ENCODE measurements around the gene SGK1.

Gene SGK1

GRCh38 chr6:134249239-134249758 lies 68.6 kb downstream of the SGK1 start:
- no peak for DNase-seq (ENCODE audit: low read depth, low spot score)
- Histone ChIP-seq H3K9me3 (ENCODE audit: low read depth, low read length) (no peaks in the 10 kb centered on the region), H3K27ac (peak overlapping the region; percentile 35; the same call in 1 of the 2 replicates), H3K36me3 (ENCODE audit: insufficient read depth, low read length) (no peaks in the 10 kb centered on the region), H3K9ac (ENCODE audit: insufficient read length) (no peak overlapping the region), H3K4me3 (no peak overlapping the region)
- TF ChIP-seq FOXP2 (optimal IDR thresholded peaks at IDR 0.05; ENCODE audit: control extremely low read depth, extremely low read length, insufficient read depth), result no peak

GRCh38 chr6:134247844-134248580 lies 69.9 kb downstream of the SGK1 start:
- Histone ChIP-seq H3K36me3 (ENCODE audit: insufficient read depth, low read length) (no peaks in the 10 kb centered on the region), H3K9me3 (ENCODE audit: low read depth, low read length) (no peaks in the 10 kb centered on the region), H3K27ac (no peak overlapping the region), H3K4me3 (no peak overlapping the region), H3K9ac (ENCODE audit: insufficient read length) (no peak overlapping the region)
- no peak for DNase-seq (ENCODE audit: low read depth, low spot score)
- TF ChIP-seq EZH2 (IDR thresholded peaks at IDR 0.05) (no peak), POLR2AphosphoS5 (IDR thresholded peaks at IDR 0.05; ENCODE audit: borderline replicate concordance, low read depth, low read length) (no peak), FOXP2 (optimal IDR thresholded peaks at IDR 0.05; ENCODE audit: control extremely low read depth, extremely low read length, insufficient read depth) (no peak)

GRCh38 chr6:134247231-134247833 lies 70.6 kb downstream of the SGK1 start:
- no peak for DNase-seq (ENCODE audit: low read depth, low spot score)
- Histone ChIP-seq H3K36me3 (ENCODE audit: insufficient read depth, low read length) (no peaks in the 10 kb centered on the region), H3K27ac (no peak overlapping the region), H3K9me3 (ENCODE audit: low read depth, low read length) (no peaks in the 10 kb centered on the region), H3K9ac (ENCODE audit: insufficient read length) (no peak overlapping the region), H3K4me3 (no peak overlapping the region)
- TF ChIP-seq EZH2 (IDR thresholded peaks at IDR 0.05), result no peak
- no peak for TF ChIP-seq POLR2AphosphoS5 (IDR thresholded peaks at IDR 0.05; ENCODE audit: borderline replicate concordance, low read depth, low read length)
- no peak for TF ChIP-seq FOXP2 (optimal IDR thresholded peaks at IDR 0.05; ENCODE audit: control extremely low read depth, extremely low read length, insufficient read depth)

- Histone ChIP-seq H3K27ac (no peak overlapping the region), H3K36me3 (ENCODE audit: insufficient read depth, low read length) (no peaks in the 10 kb centered on the region), H3K4me3 (no peak overlapping the region), H3K9ac (ENCODE audit: insufficient read length) (no peak overlapping the region), H3K9me3 (ENCODE audit: low read depth, low read length) (no peaks in the 10 kb centered on the region)
- DNase-seq (ENCODE audit: low read depth, low spot score), result no peak
- no peak for TF ChIP-seq EZH2 (IDR thresholded peaks at IDR 0.05)
- TF ChIP-seq FOXP2 (optimal IDR thresholded peaks at IDR 0.05; ENCODE audit: control extremely low read depth, extremely low read length, insufficient read depth), result no peak
- no peak for TF ChIP-seq POLR2AphosphoS5 (IDR thresholded peaks at IDR 0.05; ENCODE audit: borderline replicate concordance, low read depth, low read length)
These were observed 72.2 kb downstream of the SGK1 start for GRCh38 chr6:134245706-134246105.

GRCh38 chr6:134245041-134245440 lies 72.9 kb downstream of the SGK1 start:
- Histone ChIP-seq H3K9ac (ENCODE audit: insufficient read length) (no peak overlapping the region), H3K9me3 (ENCODE audit: low read depth, low read length) (no peaks in the 10 kb centered on the region), H3K27ac (no peak overlapping the region), H3K36me3 (ENCODE audit: insufficient read depth, low read length) (no peaks in the 10 kb centered on the region), H3K4me3 (no peak overlapping the region)
- DNase-seq (ENCODE audit: low read depth, low spot score), result no peak
- no peak for TF ChIP-seq FOXP2 (optimal IDR thresholded peaks at IDR 0.05; ENCODE audit: control extremely low read depth, extremely low read length, insufficient read depth)
- TF ChIP-seq POLR2AphosphoS5 (IDR thresholded peaks at IDR 0.05; ENCODE audit: borderline replicate concordance, low read depth, low read length), result no peak
- TF ChIP-seq EZH2 (IDR thresholded peaks at IDR 0.05), result no peak

GRCh38 chr6:134240665-134241431 lies 77.1 kb downstream of the SGK1 start:
- peak; percentile 12 for DNase-seq (ENCODE audit: low read depth, low spot score)
- no peaks in the 10 kb centered on the region for H3K9me3 ChIP-seq (ENCODE audit: low read depth, low read length)
- TF ChIP-seq FOXP2 (optimal IDR thresholded peaks at IDR 0.05; ENCODE audit: control extremely low read depth, extremely low read length, insufficient read depth) (no peak), POLR2AphosphoS5 (IDR thresholded peaks at IDR 0.05; ENCODE audit: borderline replicate concordance, low read depth, low read length) (no peak), EZH2 (IDR thresholded peaks at IDR 0.05) (no peak)
- no peak overlapping the region for H3K9ac ChIP-seq (ENCODE audit: insufficient read length)
- no peaks in the 10 kb centered on the region for H3K36me3 ChIP-seq (ENCODE audit: insufficient read depth, low read length)
- H3K27ac ChIP-seq, result no peak overlapping the region
- H3K4me3 ChIP-seq, result peak overlapping the region; percentile 1; the same call in 1 of the 2 replicates

GRCh38 chr6:134238960-134239795 lies 78.7 kb downstream of the SGK1 start:
- no peak for TF ChIP-seq POLR2AphosphoS5 (IDR thresholded peaks at IDR 0.05; ENCODE audit: borderline replicate concordance, low read depth, low read length)
- no peak for TF ChIP-seq FOXP2 (optimal IDR thresholded peaks at IDR 0.05; ENCODE audit: control extremely low read depth, extremely low read length, insufficient read depth)
- TF ChIP-seq EZH2 (IDR thresholded peaks at IDR 0.05), result no peak
- H3K36me3 ChIP-seq (ENCODE audit: insufficient read depth, low read length), result no peaks in the 10 kb centered on the region
- no peaks in the 10 kb centered on the region for H3K9me3 ChIP-seq (ENCODE audit: low read depth, low read length)
- no peak for DNase-seq (ENCODE audit: low read depth, low spot score)
- H3K4me3 ChIP-seq, result no peak overlapping the region
- no peak overlapping the region for H3K27ac ChIP-seq
- H3K9ac ChIP-seq (ENCODE audit: insufficient read length), result no peak overlapping the region
